Thyroid gland (tissue), 4 donors: ENCODE results near the gene PARP14.
"Not testable (repeated sequence)": the region's sequence is repeated elsewhere in the genome, so short reads cannot be mapped to it uniquely, and the experiment has no call there.

ENCODE experiments used
- CTCF ChIP-seq, 6 experiments: fragments of 200-600 bp in 3 of 6; fragments of 450-650 bp in 3 of 6; sonication (generic) in 3 of 6; IDR thresholded peaks; one replicate each; pipeline ENCODE4 v1.5.1; 2016 to 2019; ENCODE audit warnings: antibody characterized with exemption in 6 of 6, mild to moderate bottlenecking in 2 of 6, inconsistent platforms in 1 of 6, moderate library complexity in 1 of 6
- POLR2A ChIP-seq, 2 donors: fragments of 450-650 bp; IDR thresholded peaks; one replicate each; pipeline ENCODE4 v1.6.1; 2017; ENCODE audit warnings: antibody characterized with exemption in 2 of 2, mild to moderate bottlenecking in 2 of 2, moderate library complexity in 1 of 2

DNA sequence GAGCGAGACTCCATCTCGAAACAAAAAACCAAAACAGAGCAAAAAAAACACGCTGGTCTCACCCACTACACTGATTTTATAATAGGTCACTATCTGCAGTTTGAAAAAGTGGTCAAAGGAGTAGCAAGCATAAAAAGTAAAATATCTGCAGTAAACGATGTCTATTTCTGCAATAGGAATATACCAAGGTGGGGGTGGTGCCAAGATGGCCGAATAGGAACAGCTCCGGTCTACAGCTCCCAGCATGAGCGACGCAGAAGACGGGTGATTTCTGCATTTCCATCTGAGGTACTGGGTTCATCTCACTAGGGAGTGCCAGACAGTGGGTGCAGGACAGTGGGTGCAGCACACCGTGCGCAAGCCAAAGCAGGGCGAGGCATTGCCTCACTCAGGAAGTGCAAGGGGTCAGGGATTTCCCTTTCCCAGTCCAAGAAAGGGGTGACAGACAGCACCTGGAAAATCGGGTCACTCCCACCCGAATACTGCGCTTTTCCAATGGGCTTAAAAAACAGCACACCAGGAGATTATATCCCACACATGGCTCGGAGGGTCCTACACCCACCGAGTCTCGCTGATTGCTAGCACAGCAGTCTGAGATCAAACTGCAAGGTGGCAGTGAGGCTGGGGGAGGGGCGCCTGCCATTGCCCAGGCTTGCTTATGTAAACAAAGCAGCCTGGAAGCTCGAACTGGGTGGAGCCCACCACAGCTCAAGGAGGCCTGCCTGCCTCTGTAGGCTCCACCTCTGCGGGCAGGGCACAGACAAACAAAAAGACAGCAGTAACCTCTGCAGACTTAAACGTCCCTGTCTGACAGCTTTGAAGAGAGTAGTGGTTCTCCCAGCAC, 52.3 kb downstream of the PARP14 start:
- TF ChIP-seq CTCF, POLR2A (IDR thresholded peaks at IDR 0.05): not testable (repeated sequence)
